Fibroblast of lung (primary cell): ENCODE results near the gene KCNRG. TPM values are rescaled to one million over a fixed set of nuclear protein-coding genes. Genes with fewer than 3 reads are reported as not detected.

Experiments
- DNase-seq, 2 donors: peaks; one replicate each; pipeline versions ENCODE4 v3.0.0 to v3.0.0-alpha.2; 2010; ENCODE audit warnings: low read depth in 2 of 2
- H2AFZ ChIP-seq: 2 replicates; pipeline ENCODE4 v1.5.1; 2012; ENCODE audit warnings: low read length, control low read depth, inconsistent platforms
- H3K27ac ChIP-seq: 2 replicates; pipeline ENCODE4 v1.5.1; 2011; ENCODE audit warnings: low read length, control low read depth; ENCODE audit not compliant: insufficient read depth
- H3K27me3 ChIP-seq: 2 replicates; pipeline ENCODE4 v1.5.1; 2011; ENCODE audit warnings: mild to moderate bottlenecking, low read length; ENCODE audit not compliant: control insufficient read depth, insufficient read depth
- H3K36me3 ChIP-seq: 2 replicates; pipeline ENCODE4 v1.5.1; 2011; ENCODE audit warnings: low read length; ENCODE audit not compliant: control insufficient read depth, insufficient read depth
- H3K4me1 ChIP-seq: 2 replicates; pipeline ENCODE4 v1.5.1; 2011; ENCODE audit warnings: low read length; ENCODE audit not compliant: control insufficient read depth, insufficient read depth; ENCODE audit errors: extremely low read depth
- H3K4me2 ChIP-seq: 2 replicates; pipeline ENCODE4 v1.5.1; 2011; ENCODE audit warnings: low read length, control low read depth; ENCODE audit not compliant: insufficient read depth; ENCODE audit errors: extremely low read depth
- H3K4me3 ChIP-seq, 4 experiments: fragments of 200-600 bp in 1 of 4; sonication (generic) in 1 of 4; replicated peaks in 1 of 4; 2 replicates each; pipeline ENCODE4 v1.5.1; 2011 to 2016; ENCODE audit warnings: low read length in 4 of 4, low read depth in 3 of 4, mild to moderate bottlenecking in 3 of 4, control low read depth in 2 of 4, inconsistent platforms in 1 of 4, mixed read lengths in 1 of 4; ENCODE audit not compliant: insufficient read depth in 1 of 4; ENCODE audit errors: control extremely low read depth in 1 of 4
- H3K79me2 ChIP-seq: 2 replicates; pipeline ENCODE4 v1.5.1; 2012; ENCODE audit warnings: mild to moderate bottlenecking, low read length, inconsistent platforms; ENCODE audit not compliant: control insufficient read depth, insufficient read depth
- H3K9ac ChIP-seq: 2 replicates; pipeline ENCODE4 v1.5.1; 2011; ENCODE audit warnings: mild to moderate bottlenecking, low read length, control low read depth; ENCODE audit not compliant: insufficient read depth
- H3K9me3 ChIP-seq: 2 replicates; pipeline ENCODE4 v1.5.1; 2012; ENCODE audit warnings: low read depth, low read length; ENCODE audit not compliant: control insufficient read depth, insufficient read depth
- H4K20me1 ChIP-seq: 2 replicates; pipeline ENCODE4 v1.5.1; 2011; ENCODE audit warnings: low read length; ENCODE audit not compliant: control insufficient read depth, insufficient read depth; ENCODE audit errors: extremely low read depth
- EZH2 ChIP-seq: IDR thresholded peaks from 2 replicates; pipeline ENCODE4 v1.5.1; 2012; ENCODE audit warnings: low read length, control low read depth, mild to moderate bottlenecking; ENCODE audit errors: missing control alignments
- polyA plus RNA-seq, 2 donors: library from polyadenylated mRNA; depleted of rRNA in 1 of 2; stranded (reverse) in 1 of 2; unstranded in 1 of 2; fragments of >200 nt; gene quantifications; 2 replicates each; pipeline ENCODE4 v1.2.1, GENCODE V29; 2011 to 2012; ENCODE audit warnings: missing spikeins in 1 of 2
- total RNA-seq: library from RNA; depleted of rRNA; stranded (reverse); fragments of >200 nt; gene quantifications from 2 replicates; pipeline ENCODE4 v1.2.1, GENCODE V29; 2014
- TF ChIP-seq, protein P1 (sequence below), 2 donors: IDR thresholded peaks in 1 of 2; conservative IDR thresholded peaks in 1 of 2; 1 replicate in 1 of 2; 2 replicates in 1 of 2; pipeline ENCODE4 v1.5.1; 2011 to 2012; ENCODE audit warnings: low read length in 2 of 2, control low read depth in 1 of 2, inconsistent platforms in 1 of 2, low read depth in 1 of 2, mild to moderate bottlenecking in 1 of 2

The KCNRG gene
- total and polyA plus RNA-seq, 2 donors (not counting 1 experiment from before 2014, with no cell fraction given): 2.0 to 7.4 TPM

DNA sequence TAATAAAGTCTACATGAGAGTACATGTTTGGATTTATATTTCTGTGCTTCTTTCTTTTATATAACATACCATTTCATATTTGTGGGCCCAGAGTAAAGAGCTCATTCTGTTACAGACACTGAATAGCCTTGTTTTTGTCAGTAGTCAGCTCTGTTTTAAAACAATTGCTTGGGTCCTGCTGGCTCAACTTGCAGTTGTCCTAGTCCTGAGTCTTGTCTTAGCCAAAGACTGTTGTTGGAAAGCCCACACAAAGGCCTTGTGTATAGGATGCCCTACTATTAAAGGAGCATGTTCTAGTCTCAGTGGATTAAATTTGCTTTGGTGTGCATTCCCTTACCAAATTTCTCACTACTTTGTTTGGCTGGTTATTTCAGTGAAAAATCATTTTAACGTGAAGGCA, 3.8 kb upstream of the KCNRG start:
- Histone ChIP-seq H3K4me1 (peaks cover 3% of the 10 kb centered on the region), H3K79me2 (peaks cover 23% of the 10 kb centered on the region), H2AFZ (no peak overlapping the region), H3K9ac (no peak overlapping the region), H3K27ac (no peak overlapping the region), H3K4me3 (no peak overlapping the region), H3K27me3 (no peaks in the 10 kb centered on the region), H3K36me3 (peaks cover 2% of the 10 kb centered on the region), H3K4me2 (no peak overlapping the region), H4K20me1 (no peaks in the 10 kb centered on the region), H3K9me3 (no peaks in the 10 kb centered on the region)
- DNase-seq: no peak
- TF ChIP-seq, protein P1, sequence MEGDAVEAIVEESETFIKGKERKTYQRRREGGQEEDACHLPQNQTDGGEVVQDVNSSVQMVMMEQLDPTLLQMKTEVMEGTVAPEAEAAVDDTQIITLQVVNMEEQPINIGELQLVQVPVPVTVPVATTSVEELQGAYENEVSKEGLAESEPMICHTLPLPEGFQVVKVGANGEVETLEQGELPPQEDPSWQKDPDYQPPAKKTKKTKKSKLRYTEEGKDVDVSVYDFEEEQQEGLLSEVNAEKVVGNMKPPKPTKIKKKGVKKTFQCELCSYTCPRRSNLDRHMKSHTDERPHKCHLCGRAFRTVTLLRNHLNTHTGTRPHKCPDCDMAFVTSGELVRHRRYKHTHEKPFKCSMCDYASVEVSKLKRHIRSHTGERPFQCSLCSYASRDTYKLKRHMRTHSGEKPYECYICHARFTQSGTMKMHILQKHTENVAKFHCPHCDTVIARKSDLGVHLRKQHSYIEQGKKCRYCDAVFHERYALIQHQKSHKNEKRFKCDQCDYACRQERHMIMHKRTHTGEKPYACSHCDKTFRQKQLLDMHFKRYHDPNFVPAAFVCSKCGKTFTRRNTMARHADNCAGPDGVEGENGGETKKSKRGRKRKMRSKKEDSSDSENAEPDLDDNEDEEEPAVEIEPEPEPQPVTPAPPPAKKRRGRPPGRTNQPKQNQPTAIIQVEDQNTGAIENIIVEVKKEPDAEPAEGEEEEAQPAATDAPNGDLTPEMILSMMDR (conservative IDR thresholded peaks at IDR 0.05 in 1 of 2, IDR thresholded peaks at IDR 0.05 in 1 of 2; ENCODE audit: low read depth in 1 of 2, low read length in 2 of 2): no peak
- TF ChIP-seq EZH2: no peak

DNA sequence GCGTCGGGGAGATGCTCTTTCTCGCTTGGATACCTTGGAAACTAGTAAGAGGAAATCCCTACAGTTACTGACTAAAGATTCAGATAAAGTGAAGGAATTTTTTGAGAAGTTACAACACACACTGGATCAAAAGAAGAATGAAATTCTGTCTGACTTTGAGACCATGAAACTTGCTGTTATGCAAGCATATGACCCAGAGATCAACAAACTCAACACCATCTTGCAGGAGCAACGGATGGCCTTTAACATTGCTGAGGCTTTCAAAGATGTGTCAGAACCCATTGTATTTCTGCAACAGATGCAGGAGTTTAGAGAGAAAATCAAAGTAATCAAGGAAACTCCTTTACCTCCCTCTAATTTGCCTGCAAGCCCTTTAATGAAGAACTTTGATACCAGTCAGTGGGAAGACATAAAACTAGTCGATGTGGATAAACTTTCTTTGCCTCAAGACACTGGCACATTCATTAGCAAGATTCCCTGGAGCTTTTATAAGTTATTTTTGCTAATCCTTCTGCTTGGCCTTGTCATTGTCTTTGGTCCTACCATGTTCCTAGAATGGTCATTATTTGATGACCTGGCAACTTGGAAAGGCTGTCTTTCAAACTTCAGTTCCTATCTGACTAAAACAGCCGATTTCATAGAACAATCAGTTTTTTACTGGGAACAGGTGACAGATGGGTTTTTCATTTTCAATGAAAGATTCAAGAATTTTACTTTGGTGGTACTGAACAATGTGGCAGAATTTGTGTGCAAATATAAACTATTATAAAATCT, 2.7 kb upstream of the KCNRG start:
- DNase-seq: peak in 1 of 2 donors; percentile 31
- no peaks in the 10 kb centered on the region for H3K27me3 ChIP-seq
- TF ChIP-seq EZH2: no peak
- TF ChIP-seq, protein P1 (conservative IDR thresholded peaks at IDR 0.05 in 1 of 2, IDR thresholded peaks at IDR 0.05 in 1 of 2; ENCODE audit: low read depth in 1 of 2, low read length in 2 of 2): no peak
- no peaks in the 10 kb centered on the region for H4K20me1 ChIP-seq
- no peak overlapping the region for H3K9ac ChIP-seq
- peaks cover 19% of the 10 kb centered on the region for H3K79me2 ChIP-seq
- H3K4me1 ChIP-seq: no peaks in the 10 kb centered on the region
- H3K4me3 ChIP-seq: no peak overlapping the region
- no peak overlapping the region for H3K4me2 ChIP-seq
- no peaks in the 10 kb centered on the region for H3K36me3 ChIP-seq
- H3K9me3 ChIP-seq: no peaks in the 10 kb centered on the region
- H3K27ac ChIP-seq: no peak overlapping the region
- no peak overlapping the region for H2AFZ ChIP-seq

DNA sequence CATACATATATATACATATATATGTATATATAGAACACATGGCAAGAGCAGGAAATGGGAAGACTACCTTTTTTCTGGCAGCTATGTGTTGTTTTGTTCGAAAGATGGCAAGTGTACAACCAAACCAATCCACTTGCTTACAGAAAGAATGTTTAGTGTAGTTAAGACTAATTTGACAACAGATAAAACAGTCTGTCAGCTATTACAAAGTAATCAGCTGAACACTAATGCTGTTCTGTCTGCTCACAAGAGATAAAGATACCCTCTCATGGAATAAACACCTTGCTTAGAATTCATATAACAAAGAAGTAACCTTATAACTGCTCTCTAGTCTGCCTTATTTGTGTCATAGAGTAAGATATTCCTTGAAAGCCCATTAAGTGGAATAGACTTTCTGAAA, 858 bp upstream of the KCNRG start:
- Histone ChIP-seq H4K20me1 (no peaks in the 10 kb centered on the region), H3K4me1 (no peaks in the 10 kb centered on the region), H3K36me3 (no peaks in the 10 kb centered on the region), H3K27ac (no peak overlapping the region), H3K9ac (no peak overlapping the region), H3K4me3 (no peak overlapping the region), H3K27me3 (no peaks in the 10 kb centered on the region), H3K4me2 (no peak overlapping the region), H2AFZ (no peak overlapping the region), H3K9me3 (no peaks in the 10 kb centered on the region), H3K79me2 (peaks cover 12% of the 10 kb centered on the region)
- no peak for DNase-seq
- TF ChIP-seq, protein P1 (conservative IDR thresholded peaks at IDR 0.05 in 1 of 2, IDR thresholded peaks at IDR 0.05 in 1 of 2; ENCODE audit: low read depth in 1 of 2, low read length in 2 of 2): no peak
- TF ChIP-seq EZH2: no peak
